Neural progenitor cell (in vitro differentiated cells): Measurements from ENCODE around the gene SLC26A8. TPM values are rescaled to one million over a fixed set of nuclear protein-coding genes. Genes with fewer than 3 reads are reported as not detected.
"Not testable (repeated sequence)": the region's sequence is repeated elsewhere in the genome, so short reads cannot be mapped to it uniquely, and the experiment has no call there.

Source experiments
- DNase-seq: peaks from one replicate; pipeline ENCODE4 v3.0.0-alpha.2; 2016; ENCODE audit warnings: low spot score
- H2AFZ ChIP-seq: fragments of 200-600 bp; sonication (generic); replicated peaks from 2 replicates; pipeline ENCODE4 v1.6.1; 2016; ENCODE audit warnings: antibody characterized with exemption
- H3F3A ChIP-seq: fragments of 200-600 bp; sonication (generic); 2 replicates; pipeline ENCODE4 v1.6.1; 2016; ENCODE audit warnings: antibody characterized with exemption, low read depth
- H3K27ac ChIP-seq: fragments of 200-600 bp; sonication (generic); 2 replicates; pipeline ENCODE4 v1.5.1; 2016; ENCODE audit warnings: mild to moderate bottlenecking
- H3K27me3 ChIP-seq: fragments of 200-600 bp; sonication (generic); 2 replicates; pipeline ENCODE4 v1.6.1; 2016; ENCODE audit warnings: mild to moderate bottlenecking, moderate library complexity
- H3K36me3 ChIP-seq: fragments of 200-600 bp; sonication (generic); 2 replicates; pipeline ENCODE4 v1.5.1; 2016
- H3K4me1 ChIP-seq: fragments of 200-600 bp; sonication (generic); 2 replicates; pipeline ENCODE4 v1.6.1; 2016; ENCODE audit warnings: mixed run types
- H3K4me2 ChIP-seq: fragments of 200-600 bp; sonication (generic); 2 replicates; pipeline ENCODE4 v1.6.1; 2016
- H3K4me3 ChIP-seq: fragments of 200-600 bp; sonication (generic); 2 replicates; pipeline ENCODE4 v1.5.1; 2016
- H3K79me2 ChIP-seq: fragments of 200-600 bp; sonication (generic); 2 replicates; pipeline ENCODE4 v1.6.1; 2016; ENCODE audit warnings: low read depth
- H3K9ac ChIP-seq: fragments of 200-600 bp; sonication (generic); 2 replicates; pipeline ENCODE4 v1.6.1; 2016
- H3K9me3 ChIP-seq: fragments of 200-600 bp; sonication (generic); 2 replicates; pipeline ENCODE4 v1.5.1; 2016; ENCODE audit warnings: low read depth
- H4K20me1 ChIP-seq: fragments of 200-600 bp; sonication (generic); 2 replicates; pipeline ENCODE4 v1.6.1; 2016; ENCODE audit warnings: low read depth
- H3K27ac Mint-ChIP-seq: 3 replicates; pipeline ENCODE4 v1.8.0; 2021; ENCODE audit warnings: mixed read lengths
- H3K27me3 Mint-ChIP-seq: 2 replicates; pipeline ENCODE4 v1.8.0; 2022; ENCODE audit warnings: low read depth, mild to moderate bottlenecking, inconsistent platforms, moderate library complexity, mixed read lengths; ENCODE audit not compliant: insufficient read depth
- H3K36me3 Mint-ChIP-seq: 3 replicates; pipeline ENCODE4 v1.8.0; 2021; ENCODE audit warnings: mixed read lengths
- H3K4me1 Mint-ChIP-seq: 3 replicates; pipeline ENCODE4 v1.8.0; 2021; ENCODE audit warnings: mixed read lengths
- H3K4me3 Mint-ChIP-seq: 3 replicates; pipeline ENCODE4 v1.8.0; 2021; ENCODE audit warnings: mild to moderate bottlenecking, moderate library complexity, mixed read lengths
- H3K9me3 Mint-ChIP-seq: 3 replicates; pipeline ENCODE4 v1.8.0; 2020; ENCODE audit warnings: mixed read lengths
- CTCF ChIP-seq: fragments of 200-600 bp; sonication (generic); IDR thresholded peaks from 2 replicates; pipeline ENCODE4 v1.5.1; 2017; ENCODE audit warnings: antibody characterized with exemption, mild to moderate bottlenecking
- EZH2 ChIP-seq: fragments of 200-600 bp; sonication (generic); IDR thresholded peaks from 2 replicates; pipeline ENCODE4 v1.6.1; 2017; ENCODE audit warnings: antibody characterized with exemption, mild to moderate bottlenecking, moderate library complexity
- EZH2phosphoT487 ChIP-seq: fragments of 200-600 bp; sonication (generic); IDR thresholded peaks from 2 replicates; pipeline ENCODE4 v1.6.1; 2017; ENCODE audit warnings: antibody characterized with exemption
- total RNA-seq: library from RNA; depleted of rRNA; stranded (reverse); fragments of >200 nt; gene quantifications from 2 replicates; pipeline ENCODE4 v1.2.3, GENCODE V29; 2015; ENCODE audit warnings: low replicate concordance

Gene SLC26A8
- total RNA-seq, 1 donor from 2014 or later, result 0.13 TPM

DNA sequence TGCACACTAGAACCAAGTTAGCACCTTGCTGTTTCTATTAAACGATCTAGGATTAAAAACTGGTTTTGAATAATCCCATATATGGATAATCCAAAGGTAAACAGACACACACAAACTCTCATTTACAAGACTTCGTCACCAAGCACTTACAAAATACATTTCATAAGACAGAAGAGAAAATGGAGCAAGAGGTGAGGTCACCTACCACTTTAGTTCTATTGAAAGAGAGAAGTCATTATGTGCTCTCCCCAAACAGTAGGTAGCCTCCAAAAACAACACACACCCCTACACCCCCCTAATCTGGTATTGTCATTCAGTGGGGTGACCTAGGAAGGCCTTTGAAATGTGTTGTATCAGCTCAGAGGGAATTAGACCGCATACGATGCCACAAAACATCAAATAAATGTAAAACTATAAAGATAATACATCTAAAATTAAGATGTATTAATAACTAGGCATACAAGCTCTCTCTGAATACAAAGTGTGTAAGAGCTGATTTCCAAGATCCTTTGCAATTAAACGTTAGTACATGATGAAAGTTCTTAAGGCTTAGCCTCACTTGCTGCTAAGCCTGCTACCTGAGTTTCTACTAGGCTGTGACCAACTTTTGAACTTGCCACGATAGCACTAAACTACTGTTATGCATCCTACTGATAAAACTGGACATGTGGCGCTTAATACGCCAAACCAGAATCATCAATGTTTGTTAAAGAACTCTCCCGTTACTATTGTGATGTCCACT lies 105.2 kb downstream of the SLC26A8 start:
- peak overlapping the region; percentile 87 for H3K4me2 ChIP-seq
- no peak for TF ChIP-seq EZH2phosphoT487
- no peak for TF ChIP-seq EZH2
- no peak for TF ChIP-seq CTCF
- H3F3A ChIP-seq, result peaks cover 14% of the 10 kb centered on the region
- no peaks in the 10 kb centered on the region for H3K27me3 ChIP-seq
- Mint-ChIP-seq H3K9me3 (peaks cover 2% of the 10 kb centered on the region), H3K4me1 (peaks cover 32% of the 10 kb centered on the region), H3K36me3 (peaks cover 16% of the 10 kb centered on the region), H3K27me3 (no peaks in the 10 kb centered on the region), H3K4me3 (peak overlapping the region; percentile 97), H3K27ac (peak overlapping the region; percentile 94)
- H3K36me3 ChIP-seq, result peaks cover 3% of the 10 kb centered on the region
- peaks cover 62% of the 10 kb centered on the region for H3K79me2 ChIP-seq
- peak; percentile 31 for DNase-seq
- peaks cover 38% of the 10 kb centered on the region for H3K4me1 ChIP-seq
- no peak overlapping the region for H3K27ac ChIP-seq
- peak overlapping the region; percentile 66 for H3K4me3 ChIP-seq
- H3K9ac ChIP-seq, result peak overlapping the region; percentile 33
- H4K20me1 ChIP-seq, result peaks cover 42% of the 10 kb centered on the region
- H2AFZ ChIP-seq, result no peak overlapping the region
- H3K9me3 ChIP-seq, result no peaks in the 10 kb centered on the region

- Histone ChIP-seq H3K36me3 (peaks cover 10% of the 10 kb centered on the region), H3K79me2 (peaks cover 86% of the 10 kb centered on the region), H3K4me2 (peak overlapping the region; percentile 87), H3F3A (peaks cover 14% of the 10 kb centered on the region), H4K20me1 (peaks cover 42% of the 10 kb centered on the region), H3K4me1 (peaks cover 35% of the 10 kb centered on the region)
- H3K27ac ChIP-seq, H3K27me3 Mint-ChIP-seq, H3K9me3 ChIP-seq, H3K4me3 ChIP-seq, H3K27me3 ChIP-seq, H3K4me3 Mint-ChIP-seq, DNase-seq, H2AFZ ChIP-seq, H3K27ac Mint-ChIP-seq, H3K9ac ChIP-seq: not testable (repeated sequence)
- peaks cover 33% of the 10 kb centered on the region for H3K36me3 Mint-ChIP-seq
- peaks cover 30% of the 10 kb centered on the region for H3K4me1 Mint-ChIP-seq
- peaks cover 13% of the 10 kb centered on the region for H3K9me3 Mint-ChIP-seq
Measured at GRCh38 chr6:35916893-35917292, 107.5 kb downstream of the SLC26A8 start.

DNA sequence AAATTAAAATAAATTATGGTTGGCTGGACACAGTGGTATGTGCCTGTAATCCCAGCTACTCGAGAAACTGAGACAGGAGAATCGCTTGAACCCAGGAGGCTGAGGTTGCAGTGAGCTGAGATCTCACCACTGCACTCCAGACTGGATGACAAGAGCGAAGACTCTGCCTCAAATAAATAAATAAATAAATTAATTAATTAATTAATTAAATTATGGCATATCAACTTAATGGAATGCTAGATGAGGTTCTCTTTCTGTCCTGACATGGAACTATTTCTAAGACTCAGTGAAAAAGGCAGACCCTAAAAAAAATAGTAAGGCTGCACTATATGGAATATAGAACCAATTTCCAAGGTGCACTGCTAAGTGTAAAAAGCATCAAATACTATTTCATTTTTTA lies 108.4 kb downstream of the SLC26A8 start:
- Mint-ChIP-seq H3K4me3 (no peak overlapping the region), H3K9me3 (peaks cover 20% of the 10 kb centered on the region), H3K36me3 (peaks cover 41% of the 10 kb centered on the region), H3K27me3 (no peaks in the 10 kb centered on the region), H3K27ac (no peak overlapping the region), H3K4me1 (peaks cover 24% of the 10 kb centered on the region)
- no peak for TF ChIP-seq EZH2phosphoT487
- no peak for TF ChIP-seq CTCF
- TF ChIP-seq EZH2, result no peak
- Histone ChIP-seq H3K9me3 (peaks cover 6% of the 10 kb centered on the region), H3K27me3 (no peaks in the 10 kb centered on the region), H3K4me1 (peaks cover 27% of the 10 kb centered on the region), H3F3A (peaks cover 8% of the 10 kb centered on the region), H3K4me3 (no peak overlapping the region), H2AFZ (no peak overlapping the region), H3K79me2 (peaks cover 94% of the 10 kb centered on the region), H3K36me3 (peaks cover 17% of the 10 kb centered on the region), H3K9ac (no peak overlapping the region), H3K4me2 (no peak overlapping the region), H4K20me1 (peaks cover 42% of the 10 kb centered on the region), H3K27ac (no peak overlapping the region)
- DNase-seq, result no peak

DNA sequence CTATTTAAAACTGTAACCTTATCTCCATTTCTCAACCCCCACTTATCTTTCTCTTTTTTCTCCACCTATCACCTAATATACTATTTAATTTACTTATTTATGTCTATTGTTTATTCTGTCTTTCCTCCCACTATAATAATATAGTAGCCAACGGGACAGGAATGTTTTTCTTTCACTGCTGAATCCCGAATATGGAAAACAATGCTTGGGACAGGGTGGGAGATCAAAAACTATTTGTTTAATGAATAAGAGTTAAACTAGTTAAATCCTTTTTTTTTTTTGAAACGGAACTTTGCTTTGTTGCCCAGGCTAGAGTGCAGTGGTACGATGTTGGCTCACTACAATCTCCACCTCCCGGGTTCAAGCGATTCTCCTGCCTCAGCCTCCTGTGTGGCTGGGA lies 109.9 kb downstream of the SLC26A8 start:
- H3K4me1 ChIP-seq, result peaks cover 24% of the 10 kb centered on the region
- no peak overlapping the region for H3K4me2 ChIP-seq
- peaks cover 14% of the 10 kb centered on the region for H3K9me3 ChIP-seq
- no peaks in the 10 kb centered on the region for H3K27me3 ChIP-seq
- no peak overlapping the region for H3K27ac ChIP-seq
- Mint-ChIP-seq H3K27me3 (no peaks in the 10 kb centered on the region), H3K27ac (no peak overlapping the region), H3K4me1 (peaks cover 20% of the 10 kb centered on the region), H3K36me3 (peaks cover 54% of the 10 kb centered on the region), H3K9me3 (peaks cover 35% of the 10 kb centered on the region), H3K4me3 (no peak overlapping the region)
- no peak for DNase-seq
- H3K4me3 ChIP-seq, result no peak overlapping the region
- H4K20me1 ChIP-seq, result peaks cover 34% of the 10 kb centered on the region
- H3K9ac ChIP-seq, result no peak overlapping the region
- H3K79me2 ChIP-seq, result peaks cover 100% of the 10 kb centered on the region
- TF ChIP-seq CTCF (no peak), EZH2 (no peak), EZH2phosphoT487 (no peak)
- no peak overlapping the region for H2AFZ ChIP-seq
- H3F3A ChIP-seq, result peaks cover 8% of the 10 kb centered on the region
- H3K36me3 ChIP-seq, result peaks cover 31% of the 10 kb centered on the region
